ENCODE results near the gene NEMP1.

NEMP1 gene

GRCh38 chr12:57037264-57037663 lies 41.3 kb downstream of the NEMP1 start:
- DNase-seq (ENCODE audit: low spot score): no peak
- TF ChIP-seq CTCF (IDR thresholded peaks at IDR 0.05; ENCODE audit: extremely low read depth, missing control alignments): no peak

- no peak for TF ChIP-seq CTCF (IDR thresholded peaks at IDR 0.05; ENCODE audit: extremely low read depth, missing control alignments)
- DNase-seq (ENCODE audit: low spot score): no peak
Measured at GRCh38 chr12:57033431-57033830, 45.2 kb downstream of the NEMP1 start.

- no peak for DNase-seq (ENCODE audit: low spot score)
- no peak for TF ChIP-seq CTCF (IDR thresholded peaks at IDR 0.05; ENCODE audit: extremely low read depth, missing control alignments)
Measured at GRCh38 chr12:57031789-57032188, 46.8 kb downstream of the NEMP1 start.

GRCh38 chr12:57031138-57031725 lies 47.4 kb downstream of the NEMP1 start:
- peak; percentile 38 for DNase-seq (ENCODE audit: low spot score)

GRCh38 chr12:57029457-57029856 lies 49.1 kb downstream of the NEMP1 start:
- no peak for DNase-seq (ENCODE audit: low spot score)
- no peak for TF ChIP-seq CTCF (IDR thresholded peaks at IDR 0.05; ENCODE audit: extremely low read depth, missing control alignments)

More at GRCh38 chr12:57031138-57031725, 47.4 kb downstream of the NEMP1 start:
- no peak for TF ChIP-seq CTCF (IDR thresholded peaks at IDR 0.05; ENCODE audit: extremely low read depth, missing control alignments)

GRCh38 chr12:57027805-57028153 lies 50.8 kb downstream of the NEMP1 start:
- no peak for DNase-seq (ENCODE audit: low spot score)
- TF ChIP-seq CTCF (IDR thresholded peaks at IDR 0.05; ENCODE audit: extremely low read depth, missing control alignments): no peak

- DNase-seq (ENCODE audit: low spot score): no peak
- TF ChIP-seq CTCF (IDR thresholded peaks at IDR 0.05; ENCODE audit: extremely low read depth, missing control alignments): no peak
Measured at GRCh38 chr12:57027011-57027804, 51.4 kb downstream of the NEMP1 start.
